Motor neuron (in vitro differentiated cells): ENCODE data around the gene IGFBP5. TPM values are rescaled to one million over a fixed set of nuclear protein-coding genes. Genes with fewer than 3 reads are reported as not detected.
A peak's percentile ranks its signal among the peaks of the same experiment; 100 is the strongest.

Source experiments
- ATAC-seq, 8 experiments: fragments of 200-7000 bp; cut with Tn5 transposase; replicated peaks in 6 of 8; 2 replicates each; pipeline ENCODE4 v1.8.0; 2021; ENCODE audit warnings: mild to moderate bottlenecking in 8 of 8, moderate library complexity in 8 of 8
- H3K27ac ChIP-seq, 2 donors: fragments of 250-450 bp; sonication (Bioruptor Pico); 2 replicates each; pipeline ENCODE4 v1.9.0; 2021; ENCODE audit warnings: antibody characterized with exemption in 2 of 2, mild to moderate bottlenecking in 2 of 2, moderate library complexity in 1 of 2
- H3K4me1 ChIP-seq, 2 donors: fragments of 250-450 bp; sonication (Bioruptor Pico); replicated peaks in 1 of 2; 2 replicates each; pipeline ENCODE4 v1.6.1; 2021; ENCODE audit warnings: antibody characterized with exemption in 2 of 2, mild to moderate bottlenecking in 2 of 2, moderate library complexity in 1 of 2
- H3K4me3 ChIP-seq, 5 donors: fragments of 250-450 bp; sonication (Bioruptor Pico); 2 replicates each; pipeline ENCODE4 v1.9.0; 2021; ENCODE audit warnings: antibody characterized with exemption in 5 of 5, mild to moderate bottlenecking in 5 of 5, moderate library complexity in 4 of 5
- WGBS, 10 experiments: fragments of 450-650 bp; shearing (Covaris generic); methylation state at CpG; one replicate each; pipeline ENCODE4 v1.0.0; 2022; 5-methylcytosine and 5-hydroxymethylcytosine counted together
- in situ Hi-C, 9 experiments: fragments of 400-800 bp; cut with MboI; loops; one replicate each; pipeline ENCODE4 v1.15.0; 2021; ENCODE audit warnings: low sequenced_read_pairs in 9 of 9, low pct_unique_long_range_greater_than_20kb in 2 of 9; ENCODE audit not compliant: unreplicated experiment in 9 of 9
- total RNA-seq, 8 experiments: library from RNA; unstranded; fragments of 300-600 nt; gene quantifications; 2 replicates each; pipeline versions ENCODE4 v1.2.3 to v1.2.4, GENCODE V29; 2022

The IGFBP5 gene
- total RNA-seq, 8 experiments from 2014 or later: 3.3 to 975 (median 37.8) TPM

- peaks cover 0 to 7% of the 10 kb centered on the region in 2 donors for H3K4me1 ChIP-seq
- no peak overlapping the region for H3K27ac ChIP-seq
- no peak overlapping the region for H3K4me3 ChIP-seq
- in situ Hi-C loops: no loop called here
- ATAC-seq: peak in 4 of 8 experiments; percentile 12 to 62 (median 30)
- WGBS, 10 experiments: 0 to 100% (median 84%) methylated on average over 1 to 7 of the region's 11 CpGs; no CpG with 5 or more reads in 2 of the 10 experiments
Measured at GRCh38 chr2:216710551-216711301, 15.4 kb upstream of the IGFBP5 start.

GRCh38 chr2:216702756-216703155 lies 7.4 kb upstream of the IGFBP5 start:
- H3K4me3 ChIP-seq: no peak overlapping the region
- no peak for ATAC-seq
- in situ Hi-C loops: loop anchor here in 1 of 9 experiments (10.0 kb wide), 1 partner anchor 812 kb away; no protein-coding TSS in a partner anchor
- peaks cover 32 to 38% of the 10 kb centered on the region in 2 donors for H3K4me1 ChIP-seq
- H3K27ac ChIP-seq: no peak overlapping the region
- WGBS, 10 experiments: 33 to 100% (median 90%) methylated on average over 1 of the region's 1 CpG; no CpG with 5 or more reads in 4 of the 10 experiments

- in situ Hi-C loops: loop anchor here in 1 of 9 experiments (10.0 kb wide), 1 partner anchor 813 kb away; no protein-coding TSS in a partner anchor
- Histone ChIP-seq H3K4me1 (peaks cover 38 to 50% of the 10 kb centered on the region in 2 donors), H3K27ac (no peak overlapping the region), H3K4me3 (no peak overlapping the region)
- ATAC-seq: no peak
- 81 to 100% (median 91%) methylated on average over 1 to 7 of the region's 7 CpGs; no CpG with 5 or more reads in 1 of the 10 experiments for WGBS, 10 experiments
Measured at GRCh38 chr2:216701544-216701943, 6.2 kb upstream of the IGFBP5 start.

GRCh38 chr2:216700781-216701180 lies 5.4 kb upstream of the IGFBP5 start:
- peaks cover 43 to 54% of the 10 kb centered on the region in 2 donors for H3K4me1 ChIP-seq
- 0 to 100% (median 84%) methylated on average over 1 to 5 of the region's 5 CpGs; no CpG with 5 or more reads in 1 of the 10 experiments for WGBS, 10 experiments
- ATAC-seq: no peak
- no peak overlapping the region for H3K4me3 ChIP-seq
- in situ Hi-C loops: loop anchor here in 1 of 9 experiments (10.0 kb wide), 1 partner anchor 814 kb away; no protein-coding TSS in a partner anchor
- H3K27ac ChIP-seq: no peak overlapping the region

GRCh38 chr2:216700088-216700567 lies 4.8 kb upstream of the IGFBP5 start:
- WGBS, 10 experiments: 8 to 86% (median 37%) methylated on average over 1 to 7 of the region's 7 CpGs
- peaks cover 50 to 61% of the 10 kb centered on the region in 2 donors for H3K4me1 ChIP-seq
- ATAC-seq: peak in 5 of 8 experiments; percentile 48 to 80 (median 80)
- H3K4me3 ChIP-seq: no peak overlapping the region
- in situ Hi-C loops: loop anchor here in 1 of 9 experiments (10.0 kb wide), 1 partner anchor 815 kb away; no protein-coding TSS in a partner anchor
- no peak overlapping the region for H3K27ac ChIP-seq

GRCh38 chr2:216698895-216699294 lies 3.5 kb upstream of the IGFBP5 start:
- 0 to 40% (median 15%) methylated on average over 1 to 5 of the region's 5 CpGs; no CpG with 5 or more reads in 3 of the 10 experiments for WGBS, 10 experiments
- Histone ChIP-seq H3K4me3 (no peak overlapping the region), H3K27ac (no peak overlapping the region), H3K4me1 (peaks cover 54 to 67% of the 10 kb centered on the region in 2 donors)
- peak; percentile 30 to 53 (median 46) for ATAC-seq
- in situ Hi-C loops: loop anchor here (10.0 to 25.0 kb wide), 5 partner anchors 463 to 1013 kb away; no protein-coding TSS in a partner anchor

GRCh38 chr2:216698293-216698692 lies 2.9 kb upstream of the IGFBP5 start:
- in situ Hi-C loops: loop anchor here (10.0 to 25.0 kb wide), 5 partner anchors 464 to 1014 kb away; no protein-coding TSS in a partner anchor
- Histone ChIP-seq H3K4me3 (no peak overlapping the region), H3K27ac (no peak overlapping the region), H3K4me1 (peaks cover 54 to 73% of the 10 kb centered on the region in 2 donors)
- ATAC-seq: no peak
- 8 to 100% (median 20%) methylated on average over 1 to 6 of the region's 6 CpGs; no CpG with 5 or more reads in 1 of the 10 experiments for WGBS, 10 experiments

- 0 to 60% (median 45%) methylated on average over 1 to 7 of the region's 7 CpGs for WGBS, 10 experiments
- peak in 2 of 8 experiments; percentile 4 to 5 for ATAC-seq
- no peak overlapping the region for H3K27ac ChIP-seq
- peaks cover 54 to 73% of the 10 kb centered on the region in 2 donors for H3K4me1 ChIP-seq
- no peak overlapping the region for H3K4me3 ChIP-seq
- in situ Hi-C loops: loop anchor here (10.0 to 25.0 kb wide), 5 partner anchors 465 to 1015 kb away; no protein-coding TSS in a partner anchor
Measured at GRCh38 chr2:216696751-216697560, 1.6 kb upstream of the IGFBP5 start.

GRCh38 chr2:216696321-216696720 lies 972 bp upstream of the IGFBP5 start:
- no peak overlapping the region for H3K27ac ChIP-seq
- in situ Hi-C loops: loop anchor here (10.0 to 25.0 kb wide), 5 partner anchors 466 to 1016 kb away; no protein-coding TSS in a partner anchor
- ATAC-seq: no peak
- 83 to 100% (median 100%) methylated on average over 1 of the region's 1 CpG; no CpG with 5 or more reads in 5 of the 10 experiments for WGBS, 10 experiments
- H3K4me3 ChIP-seq: no peak overlapping the region
- H3K4me1 ChIP-seq: peaks cover 54 to 70% of the 10 kb centered on the region in 2 donors

- H3K4me3 ChIP-seq: peak overlapping the region; percentile 33 to 48 (median 36)
- peak overlapping the region in 1 of 2 donors; percentile 61 for H3K27ac ChIP-seq
- ATAC-seq: no peak
- peaks cover 55 to 68% of the 10 kb centered on the region in 2 donors for H3K4me1 ChIP-seq
- in situ Hi-C loops: loop anchor here (10.0 to 25.0 kb wide), 5 partner anchors 467 to 1017 kb away; no protein-coding TSS in a partner anchor
- 0 to 21% (median 0%) methylated on average over 1 to 9 of the region's 10 CpGs; no CpG with 5 or more reads in 1 of the 10 experiments for WGBS, 10 experiments
Measured at GRCh38 chr2:216694826-216695217, 527 bp downstream of the IGFBP5 start.

GRCh38 chr2:216694082-216694825 lies 1.1 kb downstream of the IGFBP5 start:
- Histone ChIP-seq H3K4me3 (peak overlapping the region; percentile 33 to 48 (median 36)), H3K27ac (peak overlapping the region; percentile 19 to 61), H3K4me1 (peaks cover 50 to 65% of the 10 kb centered on the region in 2 donors)
- 0 to 3% (median 0%) methylated on average over 1 to 27 of the region's 59 CpGs; no CpG with 5 or more reads in 5 of the 10 experiments for WGBS, 10 experiments
- in situ Hi-C loops: loop anchor here (10.0 to 25.0 kb wide), 5 partner anchors 468 to 1018 kb away; no protein-coding TSS in a partner anchor
- peak; percentile 3 to 39 (median 24) for ATAC-seq
